Colonic mucosa (tissue), 4 donors: ENCODE results near the gene USP38. TPM values are rescaled to one million over a fixed set of nuclear protein-coding genes. Genes with fewer than 3 reads are reported as not detected.
A peak's percentile ranks its signal among the peaks of the same experiment; 100 is the strongest.
"Not testable (repeated sequence)": the region's sequence is repeated elsewhere in the genome, so short reads cannot be mapped to it uniquely, and the experiment has no call there.

Source experiments
- DNase-seq: peaks from one replicate; pipeline ENCODE4 v3.0.0-alpha.2; 2020
- H3K27ac ChIP-seq: fragments of 200-600 bp; one replicate; pipeline ENCODE4 v1.8.0; 2021
- H3K27me3 ChIP-seq: fragments of 200-600 bp; one replicate; pipeline ENCODE4 v1.8.0; 2021
- H3K36me3 ChIP-seq: fragments of 200-600 bp; one replicate; pipeline ENCODE4 v1.8.0; 2021
- H3K4me1 ChIP-seq: fragments of 200-600 bp; one replicate; pipeline ENCODE4 v1.8.0; 2021; ENCODE audit warnings: mild to moderate bottlenecking
- H3K4me3 ChIP-seq: fragments of 200-600 bp; one replicate; pipeline ENCODE4 v1.8.0; 2021
- H3K9ac ChIP-seq, 2 donors: one replicate each; pipeline ENCODE4 v1.7.0; 2013; ENCODE audit warnings: control low read depth in 2 of 2, low read depth in 2 of 2, low read length in 2 of 2
- H3K9me3 ChIP-seq: fragments of 200-600 bp; one replicate; pipeline ENCODE4 v1.8.0; 2021
- CTCF ChIP-seq: fragments of 200-600 bp; IDR thresholded peaks from one replicate; pipeline ENCODE4 v1.8.0; 2022; ENCODE audit warnings: antibody characterized with exemption, mild to moderate bottlenecking
- intact Hi-C: fragments of 100-400 bp; cut with DNase I; formaldehyde crosslinking; loops from one replicate; pipeline ENCODE4 v1.14.1; 2022
- total RNA-seq, 2 donors: library from RNA; stranded (reverse); fragmentation: NEBNext Ultra II Directional in 1 of 2; extraction: Animal tissue kit (Norgen Biotek cat#: 25700) in 1 of 2; gene quantifications; one replicate each; pipeline ENCODE4 v1.2.1, GENCODE V29; 2021
- donor health status: healthy.
- donor health status: DM: no; HTN: no; CAD: no.
- donor health status: DM: no; HTN: no; CAD: no.

USP38 gene
- total RNA-seq, 2 donors from 2014 or later, result 31.1 to 39.7 TPM

- no peaks in the 10 kb centered on the region for H3K27me3 ChIP-seq
- H3K9ac ChIP-seq, result no peak overlapping the region
- H3K4me1 ChIP-seq, result no peaks in the 10 kb centered on the region
- no peaks in the 10 kb centered on the region for H3K9me3 ChIP-seq
- DNase-seq, result no peak
- H3K4me3 ChIP-seq, result no peak overlapping the region
- intact Hi-C loops, result no loop called here
- TF ChIP-seq CTCF, result no peak
- no peaks in the 10 kb centered on the region for H3K36me3 ChIP-seq
- H3K27ac ChIP-seq, result no peak overlapping the region
Measured at GRCh38 chr4:143163614-143164013, 21.1 kb upstream of the USP38 start.

GRCh38 chr4:143166722-143167121 lies 18.0 kb upstream of the USP38 start:
- H3K27me3 ChIP-seq, H3K27ac ChIP-seq, DNase-seq, H3K36me3 ChIP-seq, intact Hi-C loops, H3K4me3 ChIP-seq, H3K9ac ChIP-seq, H3K4me1 ChIP-seq, H3K9me3 ChIP-seq: not testable (repeated sequence)

- no peaks in the 10 kb centered on the region for H3K27me3 ChIP-seq
- TF ChIP-seq CTCF, result no peak
- H3K4me1 ChIP-seq, result no peaks in the 10 kb centered on the region
- intact Hi-C loops, result loop anchor here (10.0 kb wide), 1 partner anchor 194 kb away; no protein-coding TSS in a partner anchor
- no peak overlapping the region for H3K4me3 ChIP-seq
- peak; percentile 33 for DNase-seq
- no peak overlapping the region for H3K9ac ChIP-seq
- H3K9me3 ChIP-seq, result no peaks in the 10 kb centered on the region
- H3K27ac ChIP-seq, result no peak overlapping the region
- H3K36me3 ChIP-seq, result no peaks in the 10 kb centered on the region
Measured at GRCh38 chr4:143178923-143179322, 5.8 kb upstream of the USP38 start.

- Histone ChIP-seq H3K4me3 (peak overlapping the region; percentile 86), H3K27ac (peak overlapping the region; percentile 98), H3K9me3 (no peaks in the 10 kb centered on the region), H3K9ac (peak overlapping the region; percentile 78 to 83), H3K36me3 (no peaks in the 10 kb centered on the region), H3K27me3 (no peaks in the 10 kb centered on the region), H3K4me1 (peaks cover 3% of the 10 kb centered on the region)
- DNase-seq, result no peak
- no peak for TF ChIP-seq CTCF
- intact Hi-C loops, result no loop called here
Measured at GRCh38 chr4:143183513-143184216, 1.1 kb upstream of the USP38 start.

- DNase-seq, result no peak
- H3K9me3 ChIP-seq, result no peaks in the 10 kb centered on the region
- peak overlapping the region; percentile 78 to 83 for H3K9ac ChIP-seq
- no peak for TF ChIP-seq CTCF
- peak overlapping the region; percentile 86 for H3K4me3 ChIP-seq
- peaks cover 4% of the 10 kb centered on the region for H3K4me1 ChIP-seq
- no peaks in the 10 kb centered on the region for H3K36me3 ChIP-seq
- no peaks in the 10 kb centered on the region for H3K27me3 ChIP-seq
- intact Hi-C loops, result no loop called here
- H3K27ac ChIP-seq, result peak overlapping the region; percentile 98
Measured at GRCh38 chr4:143184217-143184502, 557 bp upstream of the USP38 start.

- Histone ChIP-seq H3K9me3 (no peaks in the 10 kb centered on the region), H3K27ac (peak overlapping the region; percentile 98), H3K27me3 (no peaks in the 10 kb centered on the region), H3K4me3 (peak overlapping the region; percentile 86), H3K36me3 (no peaks in the 10 kb centered on the region), H3K4me1 (peaks cover 4% of the 10 kb centered on the region), H3K9ac (peak overlapping the region; percentile 95 to 97)
- intact Hi-C loops, result no loop called here
- TF ChIP-seq CTCF, result no peak
- DNase-seq, result peak; percentile 44
Measured at GRCh38 chr4:143185253-143186107, 763 bp downstream of the USP38 start.
